Pancreas (tissue), 10 donors: Measurements from ENCODE around the gene WNT3A. TPM values are rescaled to one million over a fixed set of nuclear protein-coding genes. Genes with fewer than 3 reads are reported as not detected.
A peak's percentile ranks its signal among the peaks of the same experiment; 100 is the strongest.

ENCODE experiments used
- ATAC-seq, 4 donors: fragments of 200-7000 bp; cut with Tn5 transposase; one replicate each; pipeline versions ENCODE4 v1.8.0 to v1.9.1; 2020; ENCODE audit warnings: mild to moderate bottlenecking in 4 of 4, moderate library complexity in 4 of 4
- DNase-seq, 6 donors: peaks; one replicate each; pipeline ENCODE4 v3.0.0-alpha.2; 2020
- FAIRE-seq: peaks from 2 replicates; lab custom pipeline; 2012; peaks lifted over from hg19 to GRCh38; lab: Jason Lieb, UNC
- H3K27ac ChIP-seq, 4 donors: fragments of 200-600 bp; sonication (generic); 1 replicate in 3 of 4; 2 replicates in 1 of 4; pipeline versions ENCODE4 v1.5.0 to v1.8.0; 2020
- H3K27me3 ChIP-seq, 4 donors: fragments of 200-600 bp; one replicate each; pipeline ENCODE4 v1.8.0; 2021
- H3K36me3 ChIP-seq, 3 donors: fragments of 200-600 bp; sonication (generic) in 1 of 3; one replicate each; pipeline versions ENCODE4 v1.5.0 to v1.8.0; 2020 to 2021
- H3K4me1 ChIP-seq, 3 donors: fragments of 200-600 bp; one replicate each; pipeline ENCODE4 v1.8.0; 2021
- H3K4me3 ChIP-seq, 4 donors: fragments of 200-600 bp; sonication (generic) in 2 of 4; one replicate each; pipeline versions ENCODE4 v1.5.0 to v1.8.0; 2020 to 2021
- H3K9me3 ChIP-seq, 4 donors: fragments of 200-600 bp; one replicate each; pipeline ENCODE4 v1.8.0; 2021
- WGBS, 2 donors: extraction: QIAGEN DNeasy Blood & Tissue Kit; methylation state at CpG; one replicate each; pipeline ENCODE4 v1.1.7; 2013; 5-methylcytosine and 5-hydroxymethylcytosine counted together
- intact Hi-C, 3 donors: fragments of 100-400 bp; cut with DNase I; formaldehyde crosslinking; loops; one replicate each; pipeline versions ENCODE4 v1.11.1 to v1.14.2; 2022
- polyA plus RNA-seq, 2 donors: library from polyadenylated mRNA; stranded (reverse); fragments of 200-250 nt; gene quantifications; one replicate each; pipeline ENCODE4 v1.2.3, GENCODE V29; 2013
- total RNA-seq, 6 donors: library from RNA; stranded (reverse); fragmentation: NEBNext Ultra II Directional in 4 of 6; extraction: Animal tissue kit (Norgen Biotek cat#: 25700) in 4 of 6; gene quantifications; one replicate each; pipeline versions ENCODE4 v1.2.1 to v1.2.4, GENCODE V29; 2021 to 2023
- TF ChIP-seq, protein P1 (sequence below), 4 donors: fragments of 200-600 bp; sonication (generic) in 3 of 4; IDR thresholded peaks; one replicate each; pipeline versions ENCODE4 v1.5.0 to v1.8.0; 2021; ENCODE audit warnings: antibody characterized with exemption in 4 of 4
- donor health status: healthy with polysubstance abuse.
- donor health status: DM: no; HTN: no; CAD: no; lungs with moderate emphysema.
- donor health status: DM: no; HTN: no; CAD: no.
- donor health status: control.
- donor health status: control.
- donor health status: Bipolar disorder and iron deficiency.
- donor health status: DM: yes; HTN: yes; CAD: no.
- donor health status: DM: no; HTN: no; CAD: no.
- donor health status: DM: no; HTN: no; CAD: no.
- donor health status: DM: yes; HTN: yes; CAD: no.

WNT3A gene
- total and polyA plus RNA-seq, 8 donors: 0.08 TPM; not detected in 7

DNA sequence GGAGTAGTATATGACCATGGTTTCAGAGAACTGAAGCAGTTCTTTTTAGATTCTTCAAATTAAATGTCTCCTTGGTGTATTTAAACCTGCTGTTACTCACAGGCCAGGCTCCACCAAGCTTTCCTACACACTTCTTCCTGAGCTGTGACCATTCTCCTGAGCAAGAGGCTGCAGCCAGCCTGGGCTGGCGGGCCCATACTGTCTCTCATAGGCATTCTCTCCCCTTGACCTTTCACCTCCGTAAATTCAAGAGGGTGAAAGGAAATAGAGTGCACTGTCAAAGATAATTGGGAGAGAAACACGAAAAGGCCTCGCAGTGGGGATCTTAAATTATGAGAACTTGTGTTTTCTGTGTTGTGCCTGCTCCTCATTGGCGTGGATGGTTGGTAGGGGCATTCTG, 78.0 kb downstream of the WNT3A start:
- peak overlapping the region in 3 of 4 donors; percentile 13 to 99 (median 65) for H3K27ac ChIP-seq
- peaks cover 54 to 69% (median 57%) of the 10 kb centered on the region in 3 donors for H3K4me1 ChIP-seq
- intact Hi-C loops: no loop called here

DNA sequence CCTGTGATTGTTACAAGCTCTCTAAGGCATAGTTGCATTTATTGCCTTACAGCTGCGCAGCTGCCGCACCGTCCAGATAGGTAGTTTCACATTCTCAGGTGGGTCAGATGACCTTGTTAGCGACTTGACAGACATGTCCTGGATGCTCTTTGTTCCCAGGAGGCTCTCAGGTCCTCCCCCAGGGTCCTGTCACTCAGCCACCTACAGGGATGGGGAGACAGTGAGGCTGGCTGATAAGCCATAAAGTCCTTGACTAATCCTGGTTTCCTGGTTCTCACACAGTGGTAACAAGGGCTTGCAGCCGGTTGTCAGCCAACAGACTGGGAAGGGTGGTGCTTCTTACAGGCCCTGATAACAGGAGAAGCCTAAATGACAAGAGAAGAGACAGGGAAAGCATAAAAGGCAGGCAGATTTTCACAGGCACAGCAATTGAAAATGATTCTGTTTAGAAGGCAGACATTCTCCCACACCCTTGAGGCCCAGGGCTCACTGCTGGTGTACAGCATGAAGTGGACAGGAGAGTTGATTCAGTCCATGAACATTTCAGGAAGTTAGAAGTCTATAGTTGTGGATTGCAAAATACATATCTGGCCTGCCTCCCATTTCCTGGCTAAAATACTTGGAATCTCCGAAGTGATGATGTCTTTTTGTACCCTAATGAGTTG, 78.6 kb downstream of the WNT3A start:
- Histone ChIP-seq H3K36me3 (no peaks in the 10 kb centered on the region), H3K4me3 (peak overlapping the region in 2 of 4 donors; percentile 85 to 96), H3K27ac (peak overlapping the region in 3 of 4 donors; percentile 13 to 99 (median 65)), H3K9me3 (no peaks in the 10 kb centered on the region), H3K4me1 (peaks cover 60 to 75% (median 63%) of the 10 kb centered on the region in 3 donors), H3K27me3 (no peaks in the 10 kb centered on the region)
- intact Hi-C loops: no loop called here
- peak in 2 of 6 donors; percentile 18 to 50 for DNase-seq
- ATAC-seq: no peak
- no peak for FAIRE-seq
- TF ChIP-seq, protein P1, sequence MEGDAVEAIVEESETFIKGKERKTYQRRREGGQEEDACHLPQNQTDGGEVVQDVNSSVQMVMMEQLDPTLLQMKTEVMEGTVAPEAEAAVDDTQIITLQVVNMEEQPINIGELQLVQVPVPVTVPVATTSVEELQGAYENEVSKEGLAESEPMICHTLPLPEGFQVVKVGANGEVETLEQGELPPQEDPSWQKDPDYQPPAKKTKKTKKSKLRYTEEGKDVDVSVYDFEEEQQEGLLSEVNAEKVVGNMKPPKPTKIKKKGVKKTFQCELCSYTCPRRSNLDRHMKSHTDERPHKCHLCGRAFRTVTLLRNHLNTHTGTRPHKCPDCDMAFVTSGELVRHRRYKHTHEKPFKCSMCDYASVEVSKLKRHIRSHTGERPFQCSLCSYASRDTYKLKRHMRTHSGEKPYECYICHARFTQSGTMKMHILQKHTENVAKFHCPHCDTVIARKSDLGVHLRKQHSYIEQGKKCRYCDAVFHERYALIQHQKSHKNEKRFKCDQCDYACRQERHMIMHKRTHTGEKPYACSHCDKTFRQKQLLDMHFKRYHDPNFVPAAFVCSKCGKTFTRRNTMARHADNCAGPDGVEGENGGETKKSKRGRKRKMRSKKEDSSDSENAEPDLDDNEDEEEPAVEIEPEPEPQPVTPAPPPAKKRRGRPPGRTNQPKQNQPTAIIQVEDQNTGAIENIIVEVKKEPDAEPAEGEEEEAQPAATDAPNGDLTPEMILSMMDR (IDR thresholded peaks at IDR 0.05): no peak
- WGBS, 2 donors: 4 to 8% methylated on average over 6 of the region's 6 CpGs

More for the DNA sequence above, 78.0 kb downstream of the WNT3A start:
- Histone ChIP-seq H3K27me3 (no peaks in the 10 kb centered on the region), H3K36me3 (no peaks in the 10 kb centered on the region), H3K9me3 (no peaks in the 10 kb centered on the region), H3K4me3 (peak overlapping the region in 3 of 4 donors; percentile 85 to 96 (median 86))
- 19 to 20% methylated on average over 5 of the region's 5 CpGs for WGBS, 2 donors
- ATAC-seq (no peak), DNase-seq (peak in 1 of 6 donors; percentile 30), FAIRE-seq (no peak)
- TF ChIP-seq, protein P1 (IDR thresholded peaks at IDR 0.05): no peak

DNA sequence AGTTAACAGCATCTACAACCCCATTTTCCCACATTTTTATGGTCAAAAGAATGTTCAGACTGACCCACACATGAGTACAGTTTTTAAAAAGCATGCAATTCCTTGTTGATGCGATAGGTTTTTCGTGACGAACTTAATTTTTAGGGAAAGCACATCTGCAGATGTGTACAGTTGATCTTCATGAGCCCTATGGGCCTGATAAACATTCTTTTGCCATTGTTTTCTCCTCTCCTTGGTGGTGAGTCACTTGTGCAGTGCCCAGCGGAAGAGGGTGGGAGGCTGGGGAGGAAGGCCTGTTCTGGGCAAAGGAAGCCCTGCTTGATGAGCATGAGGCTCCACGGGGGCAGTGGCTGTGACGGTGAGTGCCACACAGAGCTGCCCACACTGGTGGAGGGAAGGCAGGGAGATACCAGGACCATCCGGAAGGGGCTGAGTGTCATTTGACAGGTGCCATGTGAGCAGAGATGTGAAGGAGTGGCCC, 81.0 kb downstream of the WNT3A start:
- FAIRE-seq (no peak), ATAC-seq (peak in 1 of 4 donors; percentile 3), DNase-seq (peak in 3 of 6 donors; percentile 40 to 51 (median 46))
- no peaks in the 10 kb centered on the region for H3K36me3 ChIP-seq
- intact Hi-C loops: no loop called here
- TF ChIP-seq, protein P1 (IDR thresholded peaks at IDR 0.05): no peak
- H3K9me3 ChIP-seq: no peaks in the 10 kb centered on the region
- WGBS, 2 donors: 28 to 33% methylated on average over 7 of the region's 7 CpGs
- no peaks in the 10 kb centered on the region for H3K27me3 ChIP-seq
- H3K4me3 ChIP-seq: peak overlapping the region in 1 of 4 donors; percentile 15
- H3K4me1 ChIP-seq: peaks cover 69 to 83% (median 76%) of the 10 kb centered on the region in 3 donors
- H3K27ac ChIP-seq: peak overlapping the region in 2 of 4 donors; percentile 6 to 46

DNA sequence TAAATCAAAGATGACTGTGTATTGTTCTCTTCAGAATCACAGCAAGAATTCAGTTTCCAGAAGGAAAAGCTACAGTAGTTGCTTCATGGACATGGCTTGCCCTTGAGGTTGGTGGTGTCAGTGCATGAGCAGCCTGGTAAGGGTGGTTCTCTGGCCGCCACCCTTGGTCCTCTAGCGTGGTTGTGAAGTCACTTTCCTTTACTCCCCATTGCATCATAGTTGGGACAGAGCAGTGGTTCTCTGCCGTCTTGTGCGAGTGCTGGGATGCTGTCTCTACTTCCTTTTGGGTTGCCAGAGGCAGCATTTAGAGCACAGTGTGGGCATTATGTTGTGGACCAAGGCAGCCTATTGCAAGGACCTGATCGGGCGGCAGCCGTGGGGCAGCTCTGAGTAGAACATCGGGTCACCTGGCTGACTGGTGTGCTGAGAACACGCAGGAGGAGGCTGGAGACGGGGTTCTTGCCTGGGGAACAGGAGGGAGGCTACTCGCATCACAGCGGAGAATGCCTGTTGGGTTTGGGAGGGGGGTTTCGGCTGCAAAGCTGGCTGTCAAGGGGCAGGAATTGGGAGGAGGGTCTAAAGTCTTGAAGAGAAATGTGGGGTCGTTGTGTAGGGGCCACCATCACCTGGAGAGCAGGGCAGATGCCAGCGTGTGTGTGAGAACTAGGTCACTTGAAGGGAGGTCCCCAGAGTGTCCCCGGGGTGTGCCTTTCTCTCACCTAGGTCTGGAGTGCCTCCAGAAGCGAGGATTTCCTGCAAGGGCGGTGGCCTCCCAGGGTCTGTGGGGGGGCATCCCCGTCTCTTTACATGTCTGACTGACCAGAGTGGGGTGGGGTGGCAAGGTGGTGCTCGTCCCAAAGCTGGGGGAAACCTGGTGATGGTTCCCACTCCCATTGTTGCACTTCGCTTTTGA, 82.0 kb downstream of the WNT3A start:
- Histone ChIP-seq H3K36me3 (no peaks in the 10 kb centered on the region), H3K4me3 (peak overlapping the region in 1 of 4 donors; percentile 15), H3K4me1 (peaks cover 69 to 83% (median 79%) of the 10 kb centered on the region in 3 donors), H3K9me3 (no peaks in the 10 kb centered on the region), H3K27ac (peak overlapping the region in 1 of 4 donors; percentile 44), H3K27me3 (no peaks in the 10 kb centered on the region)
- FAIRE-seq (no peak), ATAC-seq (no peak), DNase-seq (peak in 1 of 6 donors; percentile 51)
- WGBS, 2 donors: 39 to 47% methylated on average over 21 of the region's 21 CpGs
- intact Hi-C loops: no loop called here
- TF ChIP-seq, protein P1 (IDR thresholded peaks at IDR 0.05): no peak
